SIG-M5 (cell line): Measurements from ENCODE around the gene ACER2.

Experiments
- DNase-seq: peaks from one replicate; lab custom pipeline; 2025; lab: John Stamatoyannopoulos, UW

Gene ACER2

DNA sequence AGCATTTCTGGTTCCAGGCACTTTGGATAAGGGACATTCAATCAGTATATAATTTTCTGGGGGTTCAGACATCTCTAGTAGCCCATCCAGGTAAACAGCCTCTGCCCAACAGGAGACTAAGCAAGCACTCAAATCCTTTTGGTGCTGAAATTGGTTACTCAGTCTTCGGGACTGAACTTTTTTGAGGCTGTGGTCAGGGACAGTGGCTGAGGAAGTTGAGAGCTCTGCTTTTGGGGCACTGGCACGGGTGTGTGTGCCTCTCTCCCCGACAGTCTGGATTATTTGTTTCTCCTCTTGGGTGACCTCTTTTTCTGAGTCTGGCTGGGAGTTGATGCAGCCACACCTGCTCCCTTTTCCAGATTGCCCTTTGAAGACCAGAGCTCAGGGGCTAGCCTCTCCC, 47.6 kb downstream of the ACER2 start:
- no peak for DNase-seq

DNA sequence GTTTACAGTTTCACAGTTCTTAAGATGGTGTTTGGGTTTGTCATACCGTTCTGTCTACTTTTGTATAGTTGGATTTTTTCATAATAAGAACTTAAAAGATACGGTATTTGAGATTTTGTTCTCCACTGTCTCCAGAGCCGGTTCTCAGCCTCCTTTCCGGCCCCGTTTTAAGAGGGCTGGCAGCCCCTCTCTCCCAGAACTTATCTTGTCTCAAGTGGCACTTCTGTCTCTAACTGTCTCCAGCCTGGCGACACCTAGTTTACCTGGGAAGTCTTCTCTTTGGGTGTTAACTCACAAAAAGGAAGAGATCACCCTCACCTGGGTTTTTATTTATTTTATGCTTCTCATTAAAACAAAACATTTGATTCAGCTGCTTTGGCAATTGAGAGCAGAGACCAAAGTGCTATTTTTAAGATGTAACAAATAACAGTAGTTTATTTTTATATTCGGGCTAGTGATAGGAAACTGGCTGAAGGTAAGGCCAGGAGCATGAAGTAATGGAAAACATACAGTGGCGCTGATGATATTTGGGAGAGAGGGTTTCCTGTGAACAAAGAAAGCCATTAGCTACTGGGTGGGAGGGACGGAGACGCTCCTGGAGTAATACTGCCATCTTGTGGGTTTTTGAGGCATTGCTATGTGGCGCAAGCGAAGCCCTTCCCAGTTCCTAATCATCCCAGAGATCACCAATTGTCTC, 48.3 kb downstream of the ACER2 start:
- no peak for DNase-seq

DNA sequence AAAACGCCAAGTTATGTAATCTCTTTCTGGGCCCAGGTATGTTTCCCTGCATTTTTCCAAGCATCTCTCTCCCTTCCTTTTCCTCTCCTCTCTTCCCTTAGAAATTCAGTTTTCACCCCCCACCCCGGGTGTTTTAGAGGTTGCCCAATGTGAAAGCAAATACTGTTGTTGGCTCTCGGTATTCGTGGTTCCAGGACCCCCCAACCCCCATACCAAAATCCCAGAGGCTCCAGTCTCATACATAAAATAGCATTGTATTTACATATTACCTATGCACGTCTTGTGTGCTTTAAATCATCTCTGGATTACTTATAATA, 48.8 kb downstream of the ACER2 start:
- DNase-seq = no peak

DNA sequence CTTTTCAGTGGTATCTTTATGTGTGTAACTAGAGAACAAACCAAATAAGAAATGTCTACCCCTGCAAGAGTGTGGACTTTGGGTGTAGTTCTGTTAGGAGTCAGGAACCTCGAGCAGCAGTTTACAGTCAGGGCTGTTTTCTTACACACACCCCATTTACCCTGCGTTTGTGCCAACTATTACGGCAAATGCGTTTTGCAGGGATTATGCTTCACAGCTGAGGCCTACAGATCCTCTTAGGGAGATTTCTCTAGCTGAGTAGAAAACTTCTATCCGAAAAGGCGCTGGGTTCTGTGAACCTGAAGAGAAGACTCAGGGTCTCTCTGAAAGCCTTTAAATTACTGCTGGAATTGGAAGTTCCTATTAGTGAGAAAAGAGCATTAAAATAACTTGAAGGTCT, 51.4 kb downstream of the ACER2 start:
- no peak for DNase-seq

DNA sequence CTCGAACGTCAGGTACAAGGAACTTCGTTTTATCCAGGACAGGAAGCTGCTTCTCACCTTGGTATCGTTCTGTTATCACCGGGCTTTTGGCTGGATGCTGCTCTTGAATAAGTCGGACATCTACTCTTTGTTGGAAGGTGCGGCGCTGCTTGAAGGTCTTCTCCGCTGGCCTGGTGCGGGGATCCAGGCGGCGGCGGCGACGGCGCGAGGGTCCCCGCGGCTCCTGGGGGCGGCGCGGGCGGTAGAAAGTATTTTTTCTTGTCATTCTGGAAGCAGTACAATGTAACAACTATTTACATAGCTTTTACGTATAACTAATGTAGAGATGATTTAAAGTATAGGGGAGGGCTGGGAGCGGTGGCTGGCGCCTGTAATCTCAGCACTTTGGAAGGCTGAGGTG, 52.3 kb downstream of the ACER2 start:
- DNase-seq = no peak

DNA sequence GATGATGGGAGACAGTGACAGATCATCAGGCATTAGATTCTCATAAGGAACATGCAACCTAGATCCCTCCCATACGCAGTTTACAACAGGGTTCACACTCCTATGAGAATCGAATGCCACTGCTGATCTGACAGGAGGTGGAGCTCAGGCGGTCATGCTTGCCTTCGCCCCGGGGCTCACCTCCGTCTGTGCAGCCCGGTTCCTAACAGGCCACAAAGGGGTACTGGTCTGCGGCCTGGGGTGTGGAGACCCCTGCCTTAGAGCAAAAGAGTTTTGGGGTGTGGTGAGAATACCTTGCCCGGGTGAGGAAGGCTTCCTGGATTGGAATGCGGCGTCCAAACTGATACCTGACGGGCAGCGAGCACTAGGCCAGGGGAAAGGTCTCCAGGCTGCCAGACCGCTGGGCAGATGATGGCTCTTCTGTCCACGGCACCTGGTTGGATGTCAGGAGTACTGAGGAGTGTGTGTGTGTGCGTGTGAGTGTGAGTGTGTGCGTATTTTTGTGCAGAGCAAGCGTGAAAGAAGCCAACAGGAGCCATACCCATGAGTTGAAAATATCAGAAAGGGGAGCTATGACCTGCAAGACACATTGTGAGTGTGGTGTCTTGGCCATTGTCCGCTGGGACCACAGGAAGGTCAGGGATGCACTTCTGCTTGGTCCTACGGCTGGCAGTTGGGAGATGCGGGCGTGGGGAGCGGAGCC, 55.4 kb downstream of the ACER2 start:
- DNase-seq = no peak

DNA sequence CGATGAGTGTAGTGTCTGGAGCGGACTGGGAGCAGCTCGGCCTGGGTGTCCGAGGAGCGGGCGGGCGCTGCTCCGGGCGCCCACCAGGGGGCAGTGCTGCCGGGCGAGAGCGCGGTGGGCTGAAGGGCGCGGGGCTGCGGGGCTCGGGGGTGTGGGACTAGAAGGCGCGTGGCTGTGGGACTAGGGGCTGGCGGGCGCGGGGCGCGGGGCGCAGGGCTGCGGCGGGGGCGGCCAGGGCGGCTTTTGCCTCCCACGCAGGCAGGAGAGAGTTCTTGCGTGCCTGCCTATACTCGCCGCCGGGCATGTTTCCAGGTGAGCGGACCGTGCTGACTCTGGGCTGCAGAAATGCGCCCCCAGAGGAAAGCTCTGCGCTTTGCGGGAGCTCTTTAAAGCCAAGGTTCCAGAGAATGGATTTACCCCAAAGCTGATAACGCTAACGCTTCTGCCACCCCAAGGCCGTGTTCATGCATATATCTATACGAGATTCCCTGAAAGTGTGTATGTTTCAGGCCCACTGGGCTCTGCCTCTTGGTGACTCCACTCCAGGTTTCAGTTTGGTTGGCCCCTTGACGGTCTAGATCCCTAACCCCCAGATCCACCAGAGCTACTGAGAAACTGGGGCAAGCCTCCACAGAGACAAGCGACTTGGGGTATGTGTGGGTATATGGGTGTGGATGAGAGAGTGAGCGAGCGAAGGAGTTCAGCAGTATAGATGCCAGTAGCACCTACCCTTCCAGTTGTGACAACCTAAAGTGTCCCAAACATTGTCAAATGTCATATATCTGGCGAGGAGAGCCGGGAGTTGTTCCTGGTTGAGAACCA, 56.2 kb downstream of the ACER2 start:
- no peak for DNase-seq

DNA sequence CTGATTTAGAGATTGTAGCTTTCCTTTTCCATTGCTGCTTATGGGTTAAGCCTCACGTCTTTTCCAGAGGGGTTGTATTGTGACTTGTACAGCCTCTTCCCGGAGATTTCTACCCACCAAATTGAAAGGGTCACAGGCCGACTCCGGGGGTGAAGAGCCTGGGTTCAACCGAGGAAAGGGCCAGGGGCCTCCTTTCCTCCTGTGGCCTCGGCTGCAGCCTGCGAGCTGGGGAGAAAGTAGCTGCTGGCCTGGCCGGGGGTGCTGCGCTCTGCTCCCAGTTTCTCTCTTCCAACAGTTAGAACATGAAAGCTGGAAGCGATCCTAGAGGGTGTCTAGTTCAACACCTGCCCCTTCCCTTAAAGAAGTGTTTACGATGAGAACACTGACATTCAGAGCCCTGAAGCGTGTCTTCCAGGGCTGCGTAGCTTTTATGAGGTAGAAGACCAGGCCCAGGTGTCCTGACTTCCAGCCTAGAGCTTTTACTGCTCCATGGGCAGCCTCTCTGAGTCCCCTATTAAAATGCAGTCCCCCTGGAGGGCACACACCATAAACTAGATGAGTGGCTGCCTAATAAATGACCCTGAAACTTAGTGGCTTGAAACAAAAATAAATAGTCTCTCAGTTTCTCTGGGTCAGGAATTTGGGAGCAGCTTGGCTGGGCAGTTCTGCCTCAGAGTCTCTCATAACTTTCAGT, 56.9 kb downstream of the ACER2 start:
- DNase-seq = no peak

DNA sequence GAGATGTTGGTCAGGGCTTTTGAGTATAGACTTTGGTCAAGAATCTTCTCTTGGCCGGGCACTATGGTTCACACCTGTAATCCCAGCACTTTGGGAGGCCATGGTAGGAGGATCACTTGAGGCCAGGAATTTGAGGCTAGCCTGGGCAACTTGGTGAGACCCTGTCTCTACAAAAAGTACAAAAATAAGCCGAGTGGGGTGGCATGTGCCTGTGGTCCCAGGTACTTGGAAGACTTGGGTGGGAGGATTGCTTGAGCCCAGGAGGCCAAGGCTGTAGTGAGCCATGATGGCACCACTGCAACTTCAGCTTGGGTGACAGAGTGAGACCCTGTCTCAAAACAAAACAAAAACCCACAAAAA, 57.5 kb downstream of the ACER2 start:
- no peak for DNase-seq

DNA sequence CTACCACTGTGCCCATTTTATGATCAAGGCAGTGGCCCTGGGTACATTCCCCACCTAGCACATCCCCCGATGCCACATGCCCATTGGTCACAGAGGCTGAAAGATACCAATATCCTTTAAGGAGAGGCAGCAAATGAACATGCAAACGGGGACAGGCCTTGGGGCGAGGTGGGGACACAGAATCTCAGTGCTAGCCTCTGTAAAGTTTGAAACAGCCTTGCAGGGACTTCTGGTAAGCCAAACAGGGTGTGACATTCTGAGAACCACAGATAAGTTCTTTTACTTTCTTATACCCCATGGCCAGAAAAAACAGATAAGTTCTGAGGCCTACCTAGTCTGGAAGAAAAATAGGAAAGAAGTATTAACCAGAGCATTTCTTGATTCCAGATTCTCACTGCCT, 60.5 kb downstream of the ACER2 start:
- no peak for DNase-seq

DNA sequence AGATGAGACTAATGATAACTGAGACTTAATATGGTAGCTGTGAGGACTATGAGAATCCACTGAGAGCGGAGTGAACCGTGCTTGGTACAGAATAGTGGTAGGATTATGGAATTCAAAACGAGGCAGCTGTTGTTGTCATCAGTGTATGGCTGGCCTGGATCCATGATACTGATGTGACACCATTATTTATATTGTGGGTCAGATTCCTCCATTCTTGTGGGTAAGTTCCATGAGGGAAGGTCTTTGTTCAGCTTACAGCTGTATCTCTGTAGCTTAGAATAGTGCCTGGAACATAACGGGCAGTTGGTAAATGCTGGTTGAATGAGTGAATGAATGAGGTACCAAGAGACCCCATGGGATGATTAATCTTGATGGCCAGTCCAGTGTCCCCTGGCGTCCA, 61.8 kb downstream of the ACER2 start:
- DNase-seq = no peak

DNA sequence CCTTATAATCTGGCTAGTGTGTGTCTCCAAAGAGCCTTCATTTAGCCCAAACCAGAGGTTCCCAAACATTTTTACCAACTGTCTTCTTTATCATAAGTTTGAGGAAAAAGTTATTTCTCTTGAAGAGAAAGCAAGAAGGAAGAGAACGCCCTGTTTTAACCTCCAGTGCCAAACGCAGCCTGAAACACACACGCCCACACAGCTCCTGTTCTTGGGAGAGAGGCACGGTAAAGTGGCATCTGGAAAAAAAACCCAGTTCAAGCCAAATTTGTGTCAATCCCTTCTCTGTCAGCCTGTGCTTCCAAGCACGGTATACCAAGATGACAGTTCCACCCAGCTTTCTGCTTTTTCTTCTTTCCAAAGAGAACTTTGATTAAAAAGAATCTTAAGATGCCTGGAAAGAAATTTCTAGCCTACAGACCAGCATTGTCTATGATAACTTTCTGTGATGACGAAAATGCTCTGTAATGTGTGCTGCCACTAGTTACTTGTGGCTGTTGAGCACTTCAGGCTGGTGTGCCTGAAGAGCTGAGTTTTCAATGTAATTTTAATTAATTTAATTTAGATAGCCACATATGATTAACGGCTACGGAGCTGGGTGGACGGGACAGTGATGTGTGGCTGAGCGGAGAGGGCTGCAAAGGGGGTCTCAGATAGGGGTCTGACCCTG, 62.3 kb downstream of the ACER2 start:
- no peak for DNase-seq

DNA sequence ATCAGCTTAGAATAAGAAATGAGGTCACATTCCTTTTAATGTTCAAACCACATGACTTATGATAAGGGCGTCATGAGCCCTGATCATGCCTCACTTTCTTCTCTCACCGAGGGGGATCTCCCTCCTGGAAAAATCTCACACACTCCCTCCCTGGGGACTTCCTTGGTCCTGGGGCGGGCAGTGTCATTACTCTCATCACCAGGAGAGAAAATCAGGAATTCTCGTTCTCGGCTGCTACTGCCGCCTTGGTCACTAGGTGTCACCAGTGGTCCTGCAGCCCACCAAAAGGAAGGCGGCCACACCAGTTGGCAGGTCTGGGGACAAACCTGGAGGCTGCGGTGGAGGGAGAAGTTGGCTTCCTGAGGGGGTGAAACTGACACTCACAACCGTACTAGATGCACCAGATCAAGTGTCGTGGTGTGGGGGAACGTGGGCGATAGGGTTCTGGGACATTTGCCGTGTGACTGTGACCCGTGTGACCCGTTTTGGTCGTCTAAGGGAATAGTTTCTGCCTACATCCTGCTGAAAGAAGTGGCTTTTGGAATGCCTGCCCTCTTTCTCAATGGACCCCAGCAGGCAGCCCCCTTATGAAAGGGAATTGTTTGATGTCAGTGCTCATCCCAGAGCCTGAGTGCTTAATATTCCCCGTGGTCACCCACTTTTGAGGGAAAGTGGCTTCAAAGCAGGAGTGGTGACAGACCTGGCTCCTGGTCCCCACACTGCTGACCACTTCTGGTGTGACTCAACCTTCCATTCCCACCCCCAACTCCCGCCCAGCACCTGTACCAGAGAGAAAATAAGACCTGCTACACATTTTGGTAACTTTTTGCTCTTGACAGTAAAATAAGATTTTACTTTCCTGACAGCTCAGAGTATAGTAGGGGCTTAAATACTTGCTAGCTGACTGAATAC, 63.2 kb downstream of the ACER2 start:
- DNase-seq = no peak

DNA sequence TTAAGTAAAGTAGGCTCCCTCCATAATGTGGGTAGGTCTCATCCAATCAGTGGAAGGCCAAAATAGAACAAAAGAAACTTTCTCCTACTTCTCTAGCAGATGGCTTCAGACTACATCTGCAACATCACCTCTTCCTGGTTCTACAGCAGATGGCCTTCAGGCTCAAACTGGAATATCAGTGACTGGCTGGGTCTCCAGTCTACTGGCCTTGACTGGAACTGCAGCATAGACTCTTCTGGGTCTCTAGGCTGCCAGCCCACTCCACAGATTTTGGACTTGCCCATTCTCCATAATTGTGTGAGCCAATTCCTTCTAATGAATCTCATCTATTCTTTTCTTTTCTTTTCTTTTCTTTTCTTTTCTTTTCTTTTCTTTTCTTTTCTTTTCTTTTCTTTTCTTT, 64.8 kb downstream of the ACER2 start:
- DNase-seq = no peak

DNA sequence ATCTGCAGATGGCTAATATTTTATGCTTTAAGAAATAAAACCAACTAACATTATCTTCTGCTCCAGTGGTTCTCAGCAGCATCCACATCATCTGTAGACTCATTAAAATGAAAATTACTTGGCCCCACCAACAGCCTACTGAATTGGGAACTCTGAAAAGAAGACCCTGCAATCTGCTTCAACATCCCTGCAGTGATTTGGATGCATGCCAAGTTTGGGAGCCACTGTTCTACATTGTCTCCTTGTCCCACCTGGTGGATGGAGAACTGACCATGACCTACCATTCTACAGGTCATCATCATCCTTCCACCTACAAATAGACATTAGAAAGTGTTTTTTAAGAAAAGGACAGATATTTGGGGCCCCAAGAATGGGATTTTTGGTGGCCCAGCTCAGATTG, 71.1 kb downstream of the ACER2 start:
- DNase-seq = no peak

DNA sequence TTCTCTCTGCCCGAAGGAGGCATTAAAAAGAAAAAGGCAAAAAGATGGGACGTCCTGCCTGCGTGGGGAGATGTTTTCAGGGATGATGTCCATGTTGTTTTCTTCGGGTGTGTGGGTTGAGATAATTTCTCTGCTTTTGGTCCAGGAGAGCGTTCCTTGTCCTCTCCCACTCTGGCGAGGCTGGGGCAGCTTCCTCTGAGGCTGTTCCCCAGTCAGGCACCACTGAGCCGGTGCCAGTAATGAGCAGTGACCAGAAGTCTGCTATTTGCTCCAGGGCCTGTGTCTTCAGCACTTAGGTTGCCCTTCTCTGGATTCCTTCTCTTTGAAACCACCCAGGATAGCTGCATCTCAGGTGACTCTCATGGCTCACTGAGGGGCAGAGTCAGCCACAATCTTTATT, 71.5 kb downstream of the ACER2 start:
- DNase-seq = no peak

DNA sequence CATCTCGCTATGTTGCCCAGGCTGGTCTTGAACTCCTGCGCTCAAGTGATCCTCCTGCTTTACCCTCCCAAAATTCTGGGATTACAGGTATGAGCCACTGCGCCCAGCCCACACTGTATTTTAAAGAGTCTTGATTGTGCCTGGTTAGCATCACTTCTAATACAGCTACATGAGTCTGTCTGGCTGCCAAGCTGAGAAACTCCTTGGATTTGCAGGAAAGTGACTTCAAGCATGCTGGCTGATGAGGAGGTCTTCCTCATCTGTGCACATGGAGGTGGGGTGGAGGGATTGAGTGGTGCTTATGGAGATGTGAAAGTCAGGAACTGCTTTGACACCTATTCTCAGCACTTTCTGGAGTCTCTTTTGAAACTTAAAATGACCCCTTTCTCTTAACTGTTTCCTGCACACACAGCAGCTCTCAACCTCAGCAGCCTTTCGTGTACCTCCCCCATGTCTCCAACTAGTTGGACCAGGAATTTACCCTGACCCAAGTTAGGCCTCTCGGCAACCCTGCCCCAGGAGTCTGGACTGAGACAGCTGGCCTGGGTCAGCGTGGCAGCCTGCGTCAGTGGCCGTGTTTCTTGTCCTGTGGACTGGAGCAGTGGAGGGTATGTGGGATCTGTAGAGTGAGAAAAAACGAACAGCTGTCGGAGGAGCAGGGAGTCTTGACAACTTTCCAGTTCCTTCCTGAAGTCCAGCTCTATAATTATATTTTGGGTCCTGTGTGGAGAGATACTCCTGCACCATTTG, 72.5 kb downstream of the ACER2 start:
- no peak for DNase-seq

DNA sequence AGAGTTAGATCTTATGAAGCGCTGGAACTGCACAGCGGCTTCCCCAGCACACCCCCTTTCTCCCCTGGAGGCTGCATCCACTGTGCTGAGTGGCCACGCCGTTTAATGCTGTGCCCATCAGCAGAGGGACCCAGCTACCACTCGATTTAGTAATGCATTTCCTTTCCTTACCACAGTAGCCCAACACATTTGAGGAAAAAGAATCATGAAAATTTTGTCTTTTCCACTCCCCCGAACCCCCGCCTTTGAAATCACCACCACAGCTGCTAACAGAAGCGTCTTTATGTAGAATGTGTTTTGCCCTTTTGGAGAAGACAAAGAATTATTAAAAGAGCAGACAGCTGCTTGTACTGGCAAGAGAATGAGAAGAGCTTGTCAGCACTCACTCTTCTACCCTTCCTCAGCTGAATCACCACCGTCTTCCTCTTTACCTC, 73.2 kb downstream of the ACER2 start:
- no peak for DNase-seq

DNA sequence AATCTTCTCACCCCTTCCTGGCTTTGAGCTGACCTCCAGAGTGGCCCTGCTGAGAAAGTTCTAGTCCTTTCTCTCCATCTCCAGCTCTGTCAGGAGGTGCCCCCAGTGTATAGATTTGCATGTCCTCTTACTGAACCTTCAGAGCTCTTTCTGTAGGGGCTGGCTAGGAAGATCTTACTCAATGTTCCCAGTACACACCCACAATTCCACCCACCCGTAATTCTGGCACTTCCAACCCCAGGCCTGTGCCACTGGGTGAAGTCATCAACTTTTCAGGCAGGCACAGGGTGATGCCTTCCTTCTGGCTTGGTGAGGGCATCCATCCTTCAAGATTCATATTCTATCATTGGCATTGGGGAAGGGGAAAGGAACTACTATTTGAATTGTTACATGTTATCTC, 75.9 kb downstream of the ACER2 start:
- no peak for DNase-seq

DNA sequence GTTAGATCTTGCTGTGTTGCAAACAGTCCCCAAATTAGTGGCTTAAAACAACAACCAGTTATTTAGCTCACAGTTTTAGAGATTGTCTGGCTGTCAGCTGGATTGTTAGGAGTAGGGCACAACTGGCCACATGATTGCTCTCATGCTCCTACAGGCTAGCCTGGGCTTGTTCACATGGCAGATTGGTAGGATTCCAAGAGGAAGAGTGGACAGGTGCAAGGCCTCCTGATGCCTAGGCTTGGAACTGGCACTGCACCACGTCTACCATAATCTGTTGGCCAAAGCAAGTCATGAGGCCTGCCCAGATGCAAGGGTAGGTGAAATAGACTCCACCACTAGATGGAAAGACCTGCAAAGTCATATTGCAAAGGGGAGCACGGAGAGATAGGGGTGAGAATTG, 76.4 kb downstream of the ACER2 start:
- DNase-seq = no peak
